Measurements from ENCODE around the gene ZNF850.

- TF ChIP-seq POLR2A (IDR thresholded peaks at IDR 0.05; ENCODE audit: low read length) (no peak), GATA1 (IDR thresholded peaks at IDR 0.05; ENCODE audit: low read depth, low read length) (no peak)
Observed at GRCh38 chr19:36672368-36672767, 100.2 kb downstream of the ZNF850 start.
